GDM1 (cell line): Measurements from ENCODE around the gene WWC2.

Experiments
- DNase-seq: peaks from one replicate; lab custom pipeline; 2025; lab: John Stamatoyannopoulos, UW

Gene WWC2

DNA sequence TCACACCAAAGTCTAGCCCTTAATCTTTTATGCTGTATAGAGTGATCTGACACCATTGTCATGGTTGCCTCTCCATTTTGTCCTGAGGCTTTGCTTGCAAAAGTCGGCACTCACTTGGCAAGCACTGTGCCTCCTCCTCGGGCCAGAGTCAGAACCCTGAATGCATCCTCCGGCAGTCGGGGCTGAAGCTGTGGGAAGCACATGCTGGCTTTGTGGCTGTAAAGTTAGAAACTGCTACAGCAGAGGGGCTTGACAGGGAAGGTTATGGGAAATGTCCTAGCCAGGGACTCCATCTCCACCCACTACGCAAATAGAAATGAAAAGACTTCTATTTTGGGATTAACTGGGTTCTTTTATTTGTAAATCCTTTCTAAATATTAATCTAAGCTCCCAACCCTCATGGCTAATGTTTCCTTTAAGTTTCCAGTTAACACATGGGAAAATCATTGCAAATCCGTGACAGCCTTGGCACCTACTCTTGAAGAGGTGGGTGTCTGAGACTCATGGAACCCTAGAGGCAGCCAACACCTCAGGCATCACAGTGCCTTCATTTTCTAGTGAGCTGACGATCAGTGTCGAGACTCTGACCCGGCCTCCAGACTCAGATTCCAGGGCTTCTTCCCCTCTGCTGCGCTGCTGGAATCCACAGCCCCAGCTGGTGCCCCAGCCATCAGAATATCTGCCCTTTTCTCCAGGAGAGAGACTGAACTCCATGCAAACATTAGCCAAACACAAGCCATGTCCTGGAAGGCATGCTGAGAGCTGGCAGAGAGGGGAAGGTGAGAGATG, 231.1 kb downstream of the WWC2 start:
- no peak for DNase-seq

DNA sequence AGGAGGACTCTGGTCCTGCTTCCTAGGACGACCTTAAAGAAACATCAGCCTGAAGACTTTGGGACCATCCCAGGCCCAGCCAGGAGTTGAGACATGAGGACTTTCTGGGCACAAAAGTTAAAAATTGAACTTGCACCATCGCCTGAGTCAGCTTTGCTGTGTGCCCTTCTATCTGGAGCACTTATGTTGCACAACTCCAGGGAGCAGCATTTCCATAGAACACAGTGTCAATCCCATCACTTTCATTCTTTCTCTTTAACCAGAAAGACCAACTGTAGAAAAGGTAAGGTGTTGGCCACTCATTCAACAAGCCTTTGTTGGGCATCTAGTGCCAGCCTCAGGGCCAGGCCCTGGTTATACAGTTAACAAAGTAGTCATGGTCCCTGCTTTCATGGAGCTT, 231.8 kb downstream of the WWC2 start:
- DNase-seq: no peak

DNA sequence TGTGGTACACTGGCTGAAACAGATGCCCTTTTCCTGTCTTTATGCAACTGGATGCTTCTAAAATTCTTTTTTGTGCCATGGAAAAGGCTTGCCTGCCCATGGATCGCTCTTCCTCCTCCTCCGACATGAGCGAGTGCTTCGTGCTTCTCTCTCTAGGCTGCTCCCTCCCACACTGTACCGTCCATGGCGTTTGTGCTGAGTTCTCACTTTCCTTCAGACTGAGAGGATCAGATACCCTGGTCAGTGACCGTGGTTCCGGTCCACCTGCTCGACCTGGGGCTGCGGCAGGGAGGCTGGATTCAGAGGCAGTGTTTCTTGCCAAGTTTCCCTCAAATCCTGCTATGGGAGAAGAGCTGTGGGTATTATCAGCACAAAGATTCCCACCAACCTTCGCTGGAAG, 233.4 kb downstream of the WWC2 start:
- no peak for DNase-seq

DNA sequence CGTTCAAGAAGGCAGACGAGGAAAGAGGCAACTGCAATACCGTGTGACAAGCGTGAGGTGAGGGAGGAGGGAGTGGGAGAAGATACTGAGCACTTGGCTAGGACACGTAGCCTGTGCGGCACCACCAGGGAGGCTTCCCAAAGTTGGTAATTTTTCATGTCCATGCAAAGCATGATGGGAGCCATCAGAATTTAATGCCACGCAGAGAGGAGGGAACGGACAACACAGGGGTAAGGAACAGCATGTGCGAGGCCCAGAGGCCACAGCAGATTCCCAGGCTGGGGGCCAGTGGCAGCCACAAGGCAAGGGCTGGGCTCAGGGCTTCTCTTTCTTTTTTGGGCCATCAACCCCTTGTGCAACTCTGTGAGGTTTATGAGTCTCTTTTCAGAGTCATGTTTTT, 234.1 kb downstream of the WWC2 start:
- no peak for DNase-seq

DNA sequence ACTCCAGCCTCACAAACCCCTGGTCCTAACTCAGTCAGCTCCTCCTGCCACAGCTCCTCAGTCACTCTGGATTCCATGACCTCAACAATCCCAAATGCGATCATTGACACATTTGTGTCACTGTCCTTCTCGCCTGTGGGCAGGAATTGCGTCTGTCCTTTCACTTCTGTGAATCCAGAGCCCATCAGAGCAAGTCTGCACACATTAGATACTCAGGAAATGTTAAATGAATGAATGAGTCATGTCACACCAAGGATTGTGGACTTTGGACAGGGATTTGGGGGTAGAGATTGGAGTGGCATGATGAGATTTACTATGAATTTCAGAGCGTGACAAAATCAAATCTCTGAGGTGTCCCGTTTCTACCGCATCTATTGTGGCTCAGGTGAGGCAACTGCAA, 234.9 kb downstream of the WWC2 start:
- no peak for DNase-seq

DNA sequence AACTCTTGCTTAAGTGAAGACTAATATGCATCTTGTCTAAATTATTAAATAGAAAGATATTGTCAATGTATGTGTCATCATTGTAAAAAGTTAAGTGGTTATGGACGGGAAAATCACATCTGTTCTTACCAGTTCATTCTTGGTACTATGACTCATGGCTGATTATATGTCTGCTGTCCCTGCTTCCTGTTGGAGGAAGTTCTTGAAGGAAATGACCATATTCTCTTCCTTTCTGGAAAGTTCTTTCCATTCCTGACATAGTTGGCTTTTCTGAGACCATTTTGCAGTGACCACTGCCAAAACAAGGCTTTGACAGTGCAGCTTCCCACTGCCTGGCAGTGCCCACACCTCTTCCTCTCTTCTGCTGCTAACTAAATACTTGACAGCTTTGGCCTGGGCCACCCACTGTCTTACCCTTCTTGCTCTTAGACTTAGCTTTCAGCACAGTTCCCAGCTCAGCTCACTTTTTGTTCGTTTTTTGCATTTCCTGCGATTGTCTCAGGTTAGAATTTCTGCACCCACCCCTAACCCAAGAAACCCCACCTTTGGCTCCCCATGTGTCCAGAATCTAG, 236.4 kb downstream of the WWC2 start:
- no peak for DNase-seq

DNA sequence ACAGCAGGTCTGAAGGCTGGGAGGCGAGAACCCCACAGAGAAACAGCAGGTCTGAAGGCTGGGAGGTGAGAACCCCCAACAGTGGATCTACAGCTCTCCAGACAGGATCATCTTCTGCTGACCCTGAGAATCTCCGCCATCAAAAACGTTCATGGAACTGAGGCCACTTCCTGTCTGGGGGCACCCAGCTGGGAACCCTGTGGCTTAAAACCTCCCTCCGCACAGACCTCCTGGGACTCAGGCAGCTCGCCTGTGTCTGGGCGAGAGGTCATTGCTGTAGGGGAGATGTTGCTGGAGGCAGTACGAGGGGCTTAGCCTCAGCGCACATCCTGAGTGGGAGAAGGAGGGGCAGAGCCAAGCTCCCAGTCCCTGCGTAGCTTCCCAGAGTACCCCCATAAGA, 238.3 kb downstream of the WWC2 start:
- DNase-seq: no peak

DNA sequence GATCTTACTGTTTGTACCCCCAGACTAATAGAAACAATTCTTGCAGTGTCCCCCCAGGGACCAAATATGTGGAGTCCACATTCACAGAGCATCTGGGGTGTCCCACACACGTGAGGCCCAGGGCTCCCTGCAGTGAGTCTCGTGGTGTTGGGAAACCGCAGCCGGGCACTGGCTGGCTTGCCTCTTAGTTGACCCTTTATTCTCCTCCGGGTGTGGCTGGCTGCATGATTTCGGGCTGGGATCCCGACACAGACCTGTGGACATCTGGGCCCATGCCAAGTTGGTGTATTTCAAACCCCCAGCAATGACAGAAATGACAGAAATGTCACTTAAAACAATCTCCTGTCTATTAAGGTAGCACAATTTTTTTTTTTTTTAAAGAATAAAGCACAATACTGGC, 238.8 kb downstream of the WWC2 start:
- no peak for DNase-seq

DNA sequence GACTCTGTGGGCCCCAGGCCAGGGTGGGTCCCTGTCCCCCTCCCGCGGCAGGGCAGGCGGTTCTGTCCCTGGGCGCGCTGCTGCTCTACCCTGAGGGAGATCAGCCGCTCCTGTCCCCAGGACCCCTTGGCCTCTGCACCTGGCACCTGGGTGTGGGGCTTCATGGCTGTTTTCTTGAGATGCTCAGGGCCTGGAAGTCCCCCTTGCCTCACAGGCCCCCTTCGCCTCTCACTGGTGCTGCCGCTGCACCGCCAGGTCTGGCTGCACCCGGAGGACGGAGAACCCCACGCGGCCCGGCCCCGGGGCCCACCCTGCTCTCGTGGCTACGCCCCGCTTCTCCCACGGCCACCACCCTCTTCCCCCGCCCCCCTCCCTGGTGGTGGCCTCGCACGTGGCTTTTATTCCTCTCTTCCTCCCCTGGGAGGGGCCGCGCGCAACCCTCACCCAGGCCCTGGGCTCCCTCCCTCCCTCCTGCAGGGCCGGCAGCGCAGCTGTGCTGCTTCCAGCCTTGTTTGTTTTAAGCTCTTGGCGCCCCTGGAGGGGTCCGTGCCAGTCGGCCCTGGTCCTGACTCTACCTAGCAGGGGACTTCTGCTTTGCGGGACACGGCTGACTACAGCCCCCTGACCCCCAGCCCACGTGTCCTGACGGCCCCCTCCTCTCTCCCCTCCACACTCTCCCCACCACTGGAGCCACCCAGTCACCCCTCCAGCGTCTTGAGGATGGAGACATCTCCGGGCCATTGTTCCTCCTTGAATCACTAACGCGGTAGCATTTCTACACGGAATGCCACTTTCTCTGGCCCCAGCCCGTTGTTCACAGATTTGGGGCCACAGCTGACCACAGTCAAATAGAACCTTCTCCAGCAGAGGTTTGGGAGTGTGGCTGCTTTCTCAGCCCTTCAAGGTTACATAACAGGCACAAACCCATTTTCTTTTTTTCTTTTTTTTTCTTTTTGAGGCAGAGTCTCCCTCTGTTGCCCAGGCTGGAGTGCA, 243.8 kb downstream of the WWC2 start:
- no peak for DNase-seq

DNA sequence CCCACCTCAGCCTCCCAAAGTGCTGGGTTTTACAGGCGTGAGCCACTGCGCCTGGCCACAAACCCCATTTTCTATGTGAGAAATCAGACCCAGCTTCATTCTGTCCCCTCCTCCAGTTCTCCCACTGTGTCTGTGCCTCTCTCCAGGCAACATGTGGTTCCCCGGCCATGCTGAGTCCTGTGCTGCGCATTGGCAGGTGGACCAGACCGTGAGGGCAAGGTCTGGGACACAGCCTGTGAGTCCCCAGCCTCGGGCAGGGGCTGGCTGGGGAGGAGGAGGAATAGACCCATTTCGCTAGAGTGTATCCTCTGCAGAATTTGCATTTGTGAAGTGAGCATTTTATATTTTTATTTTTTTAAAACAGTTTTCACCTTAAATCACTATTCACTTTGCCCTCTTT, 244.7 kb downstream of the WWC2 start:
- DNase-seq: no peak

DNA sequence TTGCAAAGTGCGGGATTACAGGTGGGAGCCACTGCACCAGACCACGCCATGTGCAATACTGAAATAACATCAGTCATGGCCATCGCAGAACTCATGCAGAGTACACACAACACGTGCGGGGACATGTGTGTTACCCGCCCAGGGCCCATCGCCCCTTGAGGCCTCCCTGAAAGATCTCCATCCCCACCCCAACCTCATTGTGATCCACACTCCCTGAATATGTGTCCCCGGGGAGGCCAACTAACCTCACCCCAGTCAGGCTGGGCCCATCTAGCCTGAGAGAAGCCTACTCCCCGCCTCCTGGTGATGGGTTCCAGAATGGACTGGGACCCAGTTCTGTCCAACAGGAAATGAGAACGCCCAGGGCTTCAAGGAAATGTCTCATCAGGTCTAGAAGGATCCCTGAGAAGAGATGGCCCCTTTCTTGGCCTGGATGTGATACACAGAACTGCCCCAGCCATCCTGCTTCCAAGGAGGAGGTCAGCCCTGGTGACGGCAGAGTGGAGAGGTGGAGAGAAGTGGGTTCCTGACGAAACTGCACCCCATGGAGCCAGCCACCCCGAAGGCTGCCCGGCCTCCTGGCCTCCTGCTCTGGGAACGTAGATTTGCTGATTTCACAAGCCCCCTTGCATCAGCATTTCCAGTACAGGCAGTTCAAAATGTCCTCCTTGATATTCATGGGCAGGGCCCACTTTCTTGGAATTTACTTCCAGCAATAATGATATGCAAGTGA, 245.6 kb downstream of the WWC2 start:
- DNase-seq: no peak

DNA sequence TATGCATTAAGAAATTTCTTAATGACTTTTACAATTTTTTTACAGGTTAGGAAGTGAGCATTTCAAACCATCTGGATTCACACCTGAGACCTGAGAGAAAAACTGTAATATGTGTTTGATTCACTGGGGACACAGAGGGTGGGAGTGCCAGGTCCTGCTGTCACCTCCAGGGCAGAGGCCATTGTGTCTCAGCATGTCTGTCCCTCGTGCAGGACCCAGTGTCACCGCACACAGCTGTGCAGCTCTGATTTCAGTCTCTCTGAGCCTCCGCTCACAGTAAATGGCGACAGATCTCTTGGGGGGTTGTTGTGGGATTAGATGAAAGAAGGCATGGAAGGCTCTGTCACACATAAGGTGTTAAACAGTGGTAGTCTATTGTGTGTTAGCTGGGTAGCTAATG, 246.2 kb downstream of the WWC2 start:
- DNase-seq: no peak

DNA sequence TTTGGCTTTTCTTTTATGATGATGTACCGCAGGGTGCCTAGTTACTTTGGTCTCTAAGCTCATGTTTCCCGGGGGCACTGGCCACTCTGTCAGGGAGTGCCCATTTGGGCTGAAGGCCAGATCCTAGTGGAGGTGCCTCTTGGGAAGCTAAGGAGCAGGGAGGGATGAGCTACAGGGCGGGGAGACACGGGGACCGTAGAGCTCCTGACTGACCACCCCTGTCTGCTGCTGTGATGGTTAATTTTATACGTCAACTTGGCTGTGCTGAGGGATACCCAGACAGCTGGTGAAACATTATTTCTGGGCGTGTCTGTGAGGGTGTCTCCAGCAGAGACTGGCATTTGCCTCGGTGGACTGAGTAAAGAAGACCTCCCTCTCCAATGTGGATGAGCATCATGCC, 248.1 kb downstream of the WWC2 start:
- DNase-seq: no peak

DNA sequence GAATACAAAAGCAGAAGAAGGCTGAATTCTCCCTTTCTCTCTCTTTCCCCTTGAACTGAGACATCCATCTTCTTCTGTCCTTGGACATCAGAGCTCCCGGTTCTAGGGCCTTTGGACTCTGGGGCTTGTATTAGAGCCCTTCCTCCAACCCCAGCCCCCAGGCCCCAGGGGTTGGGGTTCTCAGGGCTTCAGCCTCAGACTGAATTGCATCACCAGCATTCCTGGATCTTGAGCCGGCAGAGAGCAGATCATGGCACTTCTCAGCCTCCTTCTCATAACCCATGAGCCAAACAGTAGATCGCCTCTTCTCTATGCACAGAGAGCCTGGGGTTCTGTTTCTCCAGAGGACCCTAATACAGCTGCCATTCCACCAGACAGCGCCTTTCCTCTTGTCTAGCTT, 248.5 kb downstream of the WWC2 start:
- no peak for DNase-seq

DNA sequence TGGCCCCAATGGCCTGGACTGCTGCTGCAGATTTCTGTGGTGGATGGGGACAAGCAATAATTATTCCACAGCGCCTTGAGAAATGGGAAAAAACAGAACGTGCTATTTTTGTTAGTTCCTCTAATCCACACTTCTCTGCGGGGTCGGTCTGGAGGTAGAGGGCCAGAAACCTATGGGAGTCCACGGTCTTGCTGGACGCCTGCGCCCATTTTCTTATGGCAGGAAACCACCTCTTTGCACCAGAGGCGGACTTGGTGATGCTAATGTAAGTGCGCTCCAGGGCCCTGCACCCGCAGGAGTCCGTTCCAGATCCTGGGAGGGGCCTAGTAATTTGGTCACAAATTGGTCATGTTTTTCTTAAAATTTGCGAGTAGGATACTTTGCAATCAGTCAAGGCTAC, 249.1 kb downstream of the WWC2 start:
- no peak for DNase-seq

DNA sequence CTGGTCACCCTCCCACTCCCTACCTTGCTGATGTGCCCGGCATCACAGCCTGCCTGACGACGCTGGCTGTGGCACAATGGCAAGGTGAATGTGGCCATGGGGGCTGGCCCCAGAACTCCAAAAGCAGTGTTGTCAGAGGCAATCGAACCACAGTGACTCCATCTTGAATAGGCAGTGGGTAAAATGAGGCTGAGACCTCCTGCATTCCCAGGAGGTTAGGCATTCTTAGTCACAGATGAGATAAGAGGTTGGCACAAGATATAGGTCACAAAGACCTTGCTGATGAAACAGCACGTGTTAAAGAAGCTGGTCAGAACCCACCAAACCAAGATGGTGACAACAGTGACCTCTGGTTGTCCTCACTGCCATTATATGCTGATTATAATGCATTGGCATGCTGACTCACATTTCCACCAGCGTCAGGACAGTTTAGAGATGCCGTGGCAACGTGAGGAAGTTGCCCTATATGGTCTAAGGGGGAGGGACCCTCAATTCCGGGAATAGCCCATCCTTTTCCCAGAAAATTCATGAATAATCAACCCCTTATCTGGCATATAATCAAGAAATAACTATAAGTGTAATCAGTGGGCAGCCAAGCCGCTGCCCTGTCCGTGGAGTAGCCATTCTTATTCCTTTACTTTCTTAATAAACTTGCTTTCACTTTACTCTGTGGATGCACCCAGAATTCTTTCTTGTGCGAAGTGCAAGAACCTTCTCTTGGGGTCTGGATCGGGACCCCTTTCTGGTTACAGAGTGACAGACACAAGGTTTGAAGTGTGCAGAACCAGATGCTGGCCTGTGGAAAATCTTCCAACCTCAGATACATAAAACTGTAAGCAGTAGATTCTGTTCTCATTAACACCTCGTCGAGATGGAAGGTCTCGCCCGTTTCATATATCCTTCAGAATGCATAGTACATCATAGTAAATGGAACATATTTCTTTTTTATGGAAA, 249.9 kb downstream of the WWC2 start:
- no peak for DNase-seq

DNA sequence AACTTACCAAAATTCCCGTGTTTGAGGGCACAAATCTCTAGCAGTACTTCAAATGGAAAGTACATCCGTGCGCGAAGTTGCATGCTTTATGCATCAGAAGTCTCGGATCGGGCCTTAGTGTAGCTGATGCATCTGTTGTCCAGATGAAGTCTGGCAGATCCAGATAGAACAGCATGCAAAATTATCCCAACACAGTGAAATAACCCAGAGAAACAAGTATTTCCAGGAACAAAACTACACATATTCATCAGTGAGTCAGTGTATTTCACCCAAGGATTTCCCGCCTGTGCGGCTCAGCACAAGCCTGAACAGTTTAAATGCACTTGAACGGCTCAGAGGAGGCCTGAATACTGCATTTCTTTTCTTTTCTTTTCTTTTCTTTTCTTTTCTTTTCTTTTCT, 250.6 kb downstream of the WWC2 start:
- no peak for DNase-seq

DNA sequence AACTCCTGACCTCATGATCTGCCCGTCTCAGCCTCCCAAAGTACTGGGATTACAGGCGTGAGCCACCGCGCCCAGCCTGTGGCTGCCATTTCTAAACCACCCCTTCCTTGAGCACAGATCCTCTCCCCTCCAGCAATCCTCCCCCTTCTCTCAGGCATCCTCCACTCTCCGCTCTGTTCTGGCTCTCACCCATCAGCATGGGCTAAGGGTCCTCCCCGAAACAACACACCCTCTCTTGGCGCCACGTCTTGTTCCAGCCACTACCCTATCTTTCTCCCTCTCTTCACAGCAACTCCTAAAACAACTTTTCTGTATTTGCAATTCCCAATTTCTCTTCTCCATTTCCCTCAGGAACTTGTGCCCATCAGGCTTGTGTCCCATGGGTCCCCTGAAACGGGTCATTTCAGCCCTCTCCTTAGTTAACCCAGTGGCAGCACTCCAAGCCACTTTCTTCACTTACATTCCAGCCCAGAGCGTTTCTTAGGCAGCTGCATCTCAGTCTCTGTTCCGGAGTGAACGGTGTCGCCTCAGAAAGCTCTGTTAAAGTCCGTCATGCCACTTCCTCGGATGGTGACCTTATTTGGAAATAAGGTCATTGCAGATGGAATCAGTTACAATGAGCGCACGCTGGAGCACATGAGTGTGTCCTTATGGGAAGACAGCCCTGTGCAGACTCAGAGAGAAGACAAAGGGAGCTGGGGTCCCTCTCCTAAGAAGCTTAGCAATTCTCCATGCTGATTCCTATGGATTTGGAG, 251.4 kb downstream of the WWC2 start:
- no peak for DNase-seq

DNA sequence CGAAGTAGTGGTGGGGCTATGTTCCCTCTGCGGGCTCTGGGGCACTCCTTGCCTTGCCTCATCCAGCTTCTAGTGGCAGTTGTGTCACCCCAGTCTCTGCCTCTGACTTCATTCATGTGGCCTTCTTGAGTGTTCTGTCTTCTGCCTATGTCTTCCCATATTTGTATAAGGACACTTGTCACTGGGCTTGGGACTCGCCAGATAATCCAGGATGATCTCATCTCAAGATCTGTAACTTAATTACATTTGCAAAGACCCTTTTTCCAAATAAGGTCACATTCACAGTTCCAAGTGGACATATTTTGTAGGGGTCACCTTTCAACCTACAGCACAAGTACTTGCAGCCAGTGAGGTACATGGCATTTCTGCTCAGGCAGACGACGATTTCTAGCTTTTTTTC, 253.5 kb downstream of the WWC2 start:
- DNase-seq: no peak

DNA sequence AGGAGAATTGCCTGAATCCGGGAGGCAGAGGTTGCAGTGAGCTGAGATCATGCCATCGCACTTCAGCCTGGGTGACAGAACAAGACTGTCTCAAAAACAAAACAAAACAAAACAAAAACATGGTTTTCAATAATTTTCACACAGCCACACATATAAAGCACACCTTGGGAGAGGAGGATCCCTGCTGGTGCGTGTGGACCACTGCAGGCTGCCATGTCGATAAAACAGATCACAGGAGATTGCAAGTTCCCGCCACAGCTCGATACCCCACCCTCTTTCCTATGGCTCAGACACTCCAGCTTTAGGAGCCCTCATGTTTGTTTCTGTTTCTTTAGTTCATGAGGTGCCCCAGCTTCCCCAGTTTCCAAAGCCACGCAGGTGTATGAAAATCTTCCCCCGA, 254.5 kb downstream of the WWC2 start:
- DNase-seq: no peak
